ENCODE data around the gene EHBP1.

EHBP1 gene

GRCh38 chr2:63035169-63035568 lies 329.7 kb downstream of the EHBP1 start:
- no peak for DNase-seq

GRCh38 chr2:63035660-63036059 lies 330.1 kb downstream of the EHBP1 start:
- no peak for DNase-seq

- no peak for DNase-seq
These were observed 332.5 kb downstream of the EHBP1 start for GRCh38 chr2:63038034-63038433.

- DNase-seq, result no peak
These were observed 335.1 kb downstream of the EHBP1 start for GRCh38 chr2:63040586-63040985.

GRCh38 chr2:63041592-63041991 lies 336.1 kb downstream of the EHBP1 start:
- DNase-seq, result no peak

GRCh38 chr2:63044362-63045327 lies 339.1 kb downstream of the EHBP1 start:
- DNase-seq, result no peak

GRCh38 chr2:63046552-63046951 lies 341.0 kb downstream of the EHBP1 start:
- DNase-seq, result no peak

- no peak for DNase-seq
These were observed 341.4 kb downstream of the EHBP1 start for GRCh38 chr2:63046961-63047320.

- no peak for DNase-seq
These were observed 342.1 kb downstream of the EHBP1 start for GRCh38 chr2:63047321-63048279.

GRCh38 chr2:63048367-63049171 lies 343.1 kb downstream of the EHBP1 start:
- DNase-seq, result no peak

- DNase-seq, result no peak
These were observed 343.9 kb downstream of the EHBP1 start for GRCh38 chr2:63049211-63049969.

GRCh38 chr2:63049970-63050333 lies 344.4 kb downstream of the EHBP1 start:
- no peak for DNase-seq

- DNase-seq, result no peak
These were observed 345.0 kb downstream of the EHBP1 start, which contains the start of gene OTX1 for GRCh38 chr2:63050334-63051041. Gene OTX1, plus strand, starts transcription at chr2:63050830. Its CDS starts 2,161 bp downstream, at chr2:63052991.

- no peak for DNase-seq
These were observed 345.7 kb downstream of the EHBP1 start for GRCh38 chr2:63051042-63051794.

GRCh38 chr2:63051795-63052333 lies 346.4 kb downstream of the EHBP1 start:
- DNase-seq, result no peak

- DNase-seq, result no peak
These were observed 347.0 kb downstream of the EHBP1 start for GRCh38 chr2:63052411-63053080.

- DNase-seq, result no peak
These were observed 347.8 kb downstream of the EHBP1 start for GRCh38 chr2:63053081-63053888.

- DNase-seq, result no peak
These were observed 348.5 kb downstream of the EHBP1 start for GRCh38 chr2:63053889-63054602.
